HepG2 (cell line): ENCODE data around the gene STX8. TPM values are rescaled to one million over a fixed set of nuclear protein-coding genes. Genes with fewer than 3 reads are reported as not detected.

Experiments
- ATAC-seq: fragments of 200-7000 bp; cut with Tn5 transposase; 3 replicates; pipeline ENCODE4 v1.9.1; 2020; ENCODE audit warnings: mild to moderate bottlenecking, moderate library complexity
- BruUV-seq: library from RNA; stranded (reverse); fragments of 400-500 nt; replicated peaks from 2 replicates; lab custom pipeline; 2021; lab: Mats Ljungman, UMichigan
- CTCF ChIA-PET: fragments of 300-600 bp; formaldehyde crosslinking; extraction: SDS; loops from one replicate; lab custom pipeline; 2021; ENCODE audit warnings: low total read pairs, inconsistent platforms, low intra/inter-chr PET ratio; lab: Yijun Ruan, JAX
- POLR2A ChIA-PET: fragments of 350-600 bp; sonication (Branson Sonifier 250); formaldehyde crosslinking; loops from one replicate; lab custom pipeline; 2020; ENCODE audit warnings: antibody characterized with exemption, inconsistent platforms; lab: Yijun Ruan, JAX
- DNase-seq: peaks from one replicate; pipeline ENCODE4 v3.0.0-alpha.2; 2015; ENCODE audit warnings: low spot score
- FAIRE-seq: peaks from 3 replicates; lab custom pipeline; 2011; peaks lifted over from hg19 to GRCh38; lab: Jason Lieb, UNC
- H2AFZ ChIP-seq: one replicate; pipeline ENCODE4 v1.6.1; 2011; ENCODE audit warnings: low read length, inconsistent platforms
- H3K27ac ChIP-seq: fragments of 300-600 bp; 3 replicates; pipeline ENCODE4 v1.8.0; 2011; ENCODE audit warnings: mixed run types, mild to moderate bottlenecking, mixed read lengths, low read length, inconsistent platforms; ENCODE audit not compliant: insufficient read depth; ENCODE audit errors: extremely low read length
- H3K27me3 ChIP-seq, 2 experiments: fragments of 200-600 bp in 1 of 2; 2 replicates in 1 of 2; 3 replicates in 1 of 2; pipeline versions ENCODE4 v1.6.0 to v1.8.0; 2011; ENCODE audit warnings: low read length in 2 of 2, mild to moderate bottlenecking in 2 of 2, moderate library complexity in 2 of 2, inconsistent platforms in 1 of 2; ENCODE audit not compliant: insufficient read depth in 2 of 2, control insufficient read depth in 1 of 2
- H3K36me3 ChIP-seq, 2 experiments: fragments of 200-600 bp in 1 of 2; replicated peaks in 1 of 2; 2 replicates in 1 of 2; 3 replicates in 1 of 2; pipeline versions ENCODE4 v1.5.1 to v1.8.0; 2011; ENCODE audit warnings: low read length in 2 of 2, inconsistent platforms in 1 of 2; ENCODE audit not compliant: insufficient read depth in 2 of 2, control insufficient read depth in 1 of 2
- H3K4me1 ChIP-seq: 2 replicates; pipeline ENCODE4 v1.5.1; 2012; ENCODE audit warnings: low read length, inconsistent platforms; ENCODE audit not compliant: insufficient read depth
- H3K4me2 ChIP-seq: 2 replicates; pipeline ENCODE4 v1.6.0; 2011; ENCODE audit warnings: low read depth, low read length, inconsistent platforms
- H3K4me3 ChIP-seq, 3 experiments: fragments of 200-600 bp in 1 of 3; sonication (generic), shearing (Covaris generic) in 1 of 3; replicated peaks in 1 of 3; 2 replicates each; pipeline ENCODE4 v1.5.1; 2011 to 2016; ENCODE audit warnings: low read length in 3 of 3, inconsistent platforms in 2 of 3, low read depth in 2 of 3, mild to moderate bottlenecking in 2 of 3, control low read depth in 1 of 3, mixed read lengths in 1 of 3; ENCODE audit not compliant: insufficient read depth in 1 of 3
- H3K79me2 ChIP-seq: one replicate; pipeline ENCODE4 v1.6.1; 2011; ENCODE audit warnings: low read length, inconsistent platforms; ENCODE audit not compliant: insufficient read depth
- H3K9ac ChIP-seq: 2 replicates; pipeline ENCODE4 v1.6.0; 2011; ENCODE audit warnings: mild to moderate bottlenecking, low read depth, low read length, inconsistent platforms; ENCODE audit not compliant: insufficient read depth
- H3K9me3 ChIP-seq: 2 replicates; pipeline ENCODE4 v1.5.1; 2012; ENCODE audit warnings: mild to moderate bottlenecking, low read length
- H4K20me1 ChIP-seq: 2 replicates; pipeline ENCODE4 v1.6.0; 2011; ENCODE audit warnings: inconsistent platforms, mild to moderate bottlenecking, low read length, moderate library complexity; ENCODE audit not compliant: insufficient read depth
- ARID4A ChIP-seq: sonication (generic); formaldehyde crosslinking; IDR thresholded peaks from 2 replicates; pipeline ENCODE4 v1.5.0; 2020; ENCODE audit warnings: mild to moderate bottlenecking, missing genetic modification reagents, borderline replicate concordance
- BORCS8-MEF2B ChIP-seq: sonication (generic); formaldehyde crosslinking; IDR thresholded peaks from 2 replicates; pipeline ENCODE4 v1.8.0; 2022; ENCODE audit warnings: mild to moderate bottlenecking, missing genetic modification reagents
- MNT ChIP-seq: fragments of 450-650 bp; IDR thresholded peaks from 2 replicates; pipeline ENCODE4 v1.6.1; 2016
- ZNF724P ChIP-seq: sonication (generic); formaldehyde crosslinking; IDR thresholded peaks from 2 replicates; pipeline ENCODE4 v1.8.0; 2022; ENCODE audit warnings: missing genetic modification reagents, borderline replicate concordance
- ZNF761 ChIP-seq: sonication (generic); formaldehyde crosslinking; conservative IDR thresholded peaks from 2 replicates; pipeline ENCODE4 v1.4.0; 2020; ENCODE audit warnings: mild to moderate bottlenecking, missing genetic modification reagents
- ZNF780A ChIP-seq: sonication (generic); formaldehyde crosslinking; IDR thresholded peaks from 2 replicates; pipeline ENCODE4 v1.8.0; 2022; ENCODE audit warnings: mild to moderate bottlenecking, missing genetic modification reagents, moderate library complexity
- WGBS: methylation state at CpG from one replicate; pipeline ENCODE4 v1.1.6; 2017; ENCODE audit warnings: low lambda C conversion rate; 5-methylcytosine and 5-hydroxymethylcytosine counted together
- in situ Hi-C: cut with HindIII; loops from 2 replicates; pipeline ENCODE4 v1.10.0; 2017; ENCODE audit warnings: low pct_unique_long_range_greater_than_20kb; ENCODE audit not compliant: extremely low pct_ligation_motif_present
- intact Hi-C: fragments of 100-400 bp; cut with micrococcal nuclease; formaldehyde crosslinking; loops from one replicate; pipeline ENCODE4 v1.10.0; 2022; ENCODE audit not compliant: unreplicated experiment
- polyA plus RNA-seq, 8 experiments: library from polyadenylated mRNA; depleted of rRNA in 3 of 8; stranded (reverse) in 7 of 8; unstranded in 1 of 8; fragments of >200 nt; fragmentation: Illumina TruSeq in 4 of 8; extraction: Trizol in 4 of 8; gene quantifications; 2 replicates each; pipeline versions ENCODE4 v1.2.1 to v1.2.3, GENCODE V29; 2011 to 2016; ENCODE audit warnings: low read depth in 4 of 8, missing spikeins in 1 of 8, mixed read lengths in 1 of 8; ENCODE audit not compliant: insufficient read depth in 1 of 8
- total RNA-seq, 5 experiments: library from RNA; depleted of rRNA; stranded (reverse); fragments of >200 nt; fragmentation: Illumina TruSeq; extraction: Trizol; gene quantifications; 2 replicates each; pipeline ENCODE4 v1.2.3, GENCODE V29; 2016; ENCODE audit warnings: low read depth in 1 of 5

Gene STX8
- total and polyA plus RNA-seq, 2 of the 13 experiments (the other 11 are each of a cell fraction or from before 2014, with no cell fraction given), result 36.4 to 53.6 TPM

GRCh38 chr17:9355846-9356245 is 219.8 kb downstream of the STX8 start:
- in situ Hi-C loops (no loop called here), intact Hi-C loops (no loop called here)
- WGBS, result 88% methylated on average over 3 of the region's 3 CpGs
- ChIA-PET POLR2A (no interaction called here), CTCF (no interaction called here)
- no peak for ATAC-seq
- Histone ChIP-seq H3K9me3 (no peaks in the 10 kb centered on the region), H3K9ac (no peak overlapping the region), H3K4me1 (peaks cover 27% of the 10 kb centered on the region), H3K27me3 (no peaks in the 10 kb centered on the region), H3K4me3 (no peak overlapping the region), H4K20me1 (no peaks in the 10 kb centered on the region), H2AFZ (no peak overlapping the region), H3K79me2 (no peaks in the 10 kb centered on the region), H3K4me2 (no peak overlapping the region), H3K36me3 (no peaks in the 10 kb centered on the region), H3K27ac (no peak overlapping the region)
- no TSS peak for BruUV-seq
- no peak for FAIRE-seq
- no peak for DNase-seq
- TF ChIP-seq BORCS8-MEF2B, result no peak
- TF ChIP-seq ZNF780A (CRISPR knock-in tag), result no peak
- TF ChIP-seq ZNF761 (CRISPR knock-in tag), result no peak
- no peak for TF ChIP-seq MNT
- no peak for TF ChIP-seq ARID4A (CRISPR knock-in tag)
- TF ChIP-seq ZNF724P (CRISPR knock-in tag), result no peak
